NAMALWA (cell line): ENCODE measurements around the gene SEC61A1.

ENCODE experiments used
- DNase-seq: peaks from one replicate; pipeline ENCODE4 v3.0.0-alpha.2; 2015; ENCODE audit warnings: low spot score

The SEC61A1 gene

DNA sequence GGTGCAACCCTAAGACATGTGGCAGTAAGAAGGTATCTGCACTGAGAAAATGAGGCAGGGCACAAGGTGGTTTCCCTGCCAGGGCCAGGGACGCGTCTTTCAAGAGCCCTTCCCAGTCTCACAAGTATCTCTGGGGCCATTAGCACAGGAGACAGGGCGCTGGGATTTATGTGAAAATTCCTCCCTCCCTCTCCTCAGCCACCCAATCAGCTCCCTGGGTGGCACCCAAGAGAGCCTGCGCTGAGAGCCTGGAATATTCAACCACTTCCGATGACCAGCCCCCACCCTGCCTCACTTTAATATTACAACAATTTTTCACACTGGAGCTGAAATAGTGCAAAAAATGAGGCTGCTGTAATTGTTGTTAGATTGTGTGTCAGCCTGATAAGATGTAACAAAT, 26.1 kb downstream of the SEC61A1 start:
- DNase-seq: no peak

DNA sequence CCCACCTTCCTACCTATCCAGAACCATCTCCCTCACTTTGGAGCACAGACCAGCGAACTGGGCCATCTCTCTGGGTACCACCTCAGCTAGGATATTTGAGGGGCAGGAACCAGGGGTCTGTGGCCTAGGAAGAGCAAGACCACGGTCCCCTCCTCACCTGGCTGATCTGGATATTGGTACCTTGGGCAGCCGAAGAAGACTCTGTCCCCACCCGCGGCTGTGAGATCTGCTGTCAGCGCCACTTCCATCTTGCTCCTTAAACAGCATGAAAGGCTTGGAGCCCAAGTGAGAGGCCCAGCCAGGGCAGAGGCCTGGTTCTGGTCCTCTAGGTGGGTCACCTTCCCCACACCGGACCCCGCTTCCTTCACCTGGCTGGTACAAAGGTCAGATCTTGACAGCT, 26.6 kb downstream of the SEC61A1 start:
- DNase-seq: no peak

DNA sequence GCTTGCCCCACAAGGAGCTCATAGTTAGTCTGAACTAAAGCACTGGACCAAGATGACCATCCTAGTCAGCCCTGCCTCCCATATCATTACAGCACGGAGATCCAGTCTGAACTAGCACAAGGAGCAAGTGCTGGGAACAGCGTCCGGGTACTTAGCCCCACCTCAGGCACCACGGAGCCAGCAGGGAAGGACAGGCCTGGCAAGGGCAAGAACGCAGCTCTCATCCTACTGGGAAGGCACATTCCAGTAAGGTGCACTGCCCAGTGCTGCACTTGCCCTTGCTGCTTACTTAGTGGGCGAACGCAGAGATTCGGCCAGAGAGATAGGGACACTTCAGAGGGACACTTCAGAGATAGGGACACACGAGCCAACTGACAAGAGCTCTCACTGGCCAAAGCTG, 27.6 kb downstream of the SEC61A1 start:
- no peak for DNase-seq

DNA sequence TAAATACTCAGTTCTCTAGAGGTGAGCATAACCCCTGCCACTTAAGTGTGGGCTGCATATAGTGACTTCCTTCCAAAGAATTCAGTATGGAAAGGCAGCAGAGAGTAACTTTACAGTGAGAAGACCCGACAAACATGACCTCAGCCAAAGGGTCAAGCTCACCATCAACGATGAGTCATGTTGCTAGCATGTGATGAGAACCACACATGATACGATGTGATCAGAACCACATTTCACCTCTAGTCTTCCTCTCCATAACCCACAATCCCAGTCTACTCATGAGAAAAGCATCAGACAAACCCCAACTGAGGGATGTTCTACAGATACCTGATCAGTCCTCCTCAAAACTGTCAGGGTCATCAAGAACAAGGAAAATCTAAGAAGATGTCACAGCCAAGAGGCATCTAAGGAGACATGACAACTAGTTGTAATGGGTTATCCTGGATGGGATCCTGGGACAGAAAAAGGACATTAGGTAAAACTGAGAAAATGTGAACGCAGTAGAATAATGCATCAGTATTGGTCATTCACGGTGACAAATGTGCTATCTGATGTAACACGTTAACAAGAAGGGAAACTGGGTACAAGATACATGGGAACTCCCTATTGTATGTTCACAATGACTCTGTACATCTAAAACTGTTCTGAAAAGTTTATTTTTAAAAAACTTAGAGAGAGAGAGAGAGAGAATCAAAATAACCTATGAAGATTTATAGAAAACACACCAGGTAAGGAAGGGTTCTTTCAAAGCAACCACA, 28.3 kb downstream of the SEC61A1 start:
- no peak for DNase-seq

DNA sequence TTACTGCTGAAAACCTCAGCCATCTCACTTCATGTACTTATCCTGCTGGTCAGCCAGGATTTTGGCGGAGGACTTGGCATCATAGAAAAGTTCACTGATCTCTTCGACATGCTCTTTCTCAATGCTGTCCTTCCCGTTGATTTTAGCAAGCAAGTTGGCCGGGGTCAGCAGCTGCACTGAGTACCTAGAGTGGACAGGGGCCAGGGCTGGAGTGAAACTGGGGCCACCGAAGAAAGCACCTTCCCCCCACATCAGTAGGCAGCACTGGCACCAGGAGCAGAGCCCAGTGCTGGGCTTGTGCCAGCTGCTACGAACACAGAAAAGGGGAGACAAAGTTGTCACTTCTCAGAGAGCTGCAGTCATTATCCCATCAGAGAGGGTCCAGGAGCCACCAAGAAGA, 29.0 kb downstream of the SEC61A1 start:
- DNase-seq: no peak

DNA sequence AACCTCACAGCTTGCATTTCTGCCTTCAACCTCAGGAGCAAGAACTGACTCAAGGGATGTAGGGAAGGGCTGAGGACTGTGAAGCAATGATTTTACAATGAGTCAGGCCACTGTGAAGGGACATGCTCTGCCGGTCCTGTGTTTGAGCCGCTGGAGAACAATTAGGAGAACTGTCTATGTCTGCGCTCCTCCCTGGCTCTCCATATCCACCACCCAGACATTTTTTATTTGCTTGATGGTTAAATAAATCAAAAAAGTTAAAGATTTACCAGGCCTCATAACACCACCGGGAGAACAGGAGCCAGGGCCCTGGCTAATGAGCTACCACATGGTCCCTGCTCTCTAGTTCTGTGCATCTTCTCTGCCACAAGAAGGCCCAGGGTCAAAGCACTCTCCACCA, 29.6 kb downstream of the SEC61A1 start:
- no peak for DNase-seq

DNA sequence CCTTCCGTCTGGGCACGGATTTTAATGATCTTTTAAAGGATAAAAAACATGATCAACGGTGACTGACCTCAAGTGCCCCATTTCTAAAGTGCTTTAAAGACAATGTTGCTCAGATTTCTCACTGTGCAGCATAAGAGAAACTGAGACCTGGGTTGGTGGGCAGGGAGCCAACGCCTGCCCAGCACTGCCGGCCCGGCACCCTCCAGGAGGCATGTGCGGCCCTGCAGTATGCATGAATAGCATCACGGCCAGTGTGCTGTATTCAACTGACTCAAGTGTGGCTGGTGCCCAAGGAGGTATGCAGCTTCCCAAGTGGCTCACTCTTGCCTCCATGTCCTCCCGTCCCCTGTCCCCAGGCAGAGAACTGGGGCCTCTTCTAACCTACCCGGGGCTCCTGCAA, 30.3 kb downstream of the SEC61A1 start:
- DNase-seq: no peak

DNA sequence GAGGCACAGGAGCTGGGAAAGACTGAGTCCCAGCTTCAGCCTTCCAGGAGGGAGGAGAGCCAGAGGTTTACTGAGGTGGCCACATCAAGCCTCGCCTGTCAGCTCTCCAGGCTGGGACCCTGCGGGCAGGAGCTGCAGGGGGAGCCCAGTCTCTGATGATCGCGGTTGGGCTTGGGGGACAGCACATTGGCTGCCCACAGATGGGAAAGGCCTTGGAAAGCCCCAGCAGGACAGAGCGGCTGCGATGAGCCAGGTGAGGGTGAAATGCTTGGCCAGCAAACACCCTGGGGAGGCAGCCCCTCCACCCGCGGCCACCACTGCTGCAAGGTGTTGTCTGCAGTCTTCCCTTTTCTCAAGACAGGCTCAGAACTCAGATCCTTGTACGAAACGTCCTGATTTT, 31.2 kb downstream of the SEC61A1 start:
- no peak for DNase-seq

DNA sequence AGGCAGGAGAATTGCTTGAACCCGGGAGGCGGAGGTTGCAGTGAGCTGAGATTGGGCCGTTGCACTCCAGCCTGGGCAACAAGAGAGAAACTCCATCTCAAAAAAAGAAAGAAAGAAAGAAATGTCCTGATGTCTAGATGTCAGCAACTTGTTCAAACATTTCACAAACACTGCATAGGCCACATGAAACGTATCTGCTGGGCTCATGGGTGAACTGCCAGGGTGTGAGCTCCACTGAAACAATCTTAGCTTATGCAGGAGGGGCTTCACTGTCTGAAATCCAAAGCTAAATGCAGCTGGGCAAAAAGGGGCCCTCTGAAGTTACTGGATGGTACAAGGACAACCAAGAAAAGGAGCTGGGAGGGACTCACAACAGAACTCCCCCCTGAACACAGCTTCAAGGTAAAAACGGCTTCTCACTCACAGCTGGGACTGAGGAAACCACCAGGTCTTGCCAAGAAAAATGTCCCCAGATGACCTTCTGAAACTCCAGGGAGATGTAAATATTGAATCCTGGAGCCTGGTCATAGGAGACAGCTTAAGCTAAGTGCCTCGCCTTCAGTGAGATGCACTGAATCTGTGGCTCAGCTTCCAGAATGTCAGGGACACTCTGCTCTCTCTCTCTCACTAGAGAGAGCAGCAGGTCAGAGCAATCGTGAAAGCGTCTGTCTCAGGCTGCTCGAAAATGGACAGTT, 31.9 kb downstream of the SEC61A1 start:
- no peak for DNase-seq

DNA sequence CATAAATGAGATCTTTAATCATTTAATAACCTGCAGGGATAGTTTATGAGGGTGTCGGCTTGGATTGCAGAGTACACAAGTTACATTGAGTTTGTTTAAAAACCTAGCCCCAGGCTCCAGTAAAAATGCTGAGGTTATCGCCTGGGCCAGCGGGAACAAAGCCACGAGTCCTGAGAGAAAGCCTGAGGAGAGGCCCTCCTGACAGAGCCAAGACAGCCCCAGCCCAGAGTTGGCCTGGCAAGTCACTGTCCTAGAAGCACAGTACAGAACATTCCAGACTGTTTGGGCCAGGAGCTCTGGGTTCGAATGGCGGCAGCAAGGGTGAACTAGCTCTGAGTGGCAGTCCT, 32.4 kb downstream of the SEC61A1 start:
- no peak for DNase-seq

DNA sequence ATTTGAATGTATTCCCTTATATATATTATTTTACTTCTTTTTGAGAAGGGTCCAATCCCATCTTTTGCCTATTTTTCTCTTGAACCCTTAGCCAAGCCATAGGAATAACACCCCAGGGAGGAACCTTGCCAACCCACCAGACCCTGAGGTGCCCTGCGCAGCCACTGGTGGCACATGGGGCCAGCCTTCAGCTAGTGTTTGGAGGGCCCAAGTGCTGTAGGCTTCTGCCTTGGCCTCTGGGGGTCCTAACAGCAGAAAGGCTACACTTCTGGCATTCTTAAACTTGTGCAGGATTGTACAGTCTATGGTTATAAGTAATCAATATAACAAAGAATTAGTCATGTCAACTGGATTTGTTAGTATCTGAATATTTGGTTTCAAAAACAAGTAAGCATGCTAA, 36.9 kb downstream of the SEC61A1 start:
- DNase-seq: no peak

DNA sequence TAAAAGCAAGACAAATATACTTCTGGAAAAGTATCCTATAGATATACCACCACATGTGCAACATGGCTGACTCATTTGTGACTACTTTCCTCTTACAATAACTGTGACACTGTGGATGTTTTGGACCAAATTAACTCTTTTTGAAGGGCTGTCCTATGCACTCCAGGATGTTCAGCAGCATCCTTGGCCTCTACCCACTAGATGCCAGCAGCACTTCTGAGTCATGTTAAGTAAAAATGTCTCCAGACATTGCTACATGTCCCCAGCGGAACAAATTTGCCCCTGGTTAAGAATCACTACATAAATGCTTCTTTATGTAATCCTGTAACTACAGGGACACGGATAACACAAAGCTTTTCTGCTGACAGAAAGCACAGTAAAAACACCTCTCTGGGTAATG, 39.3 kb downstream of the SEC61A1 start:
- no peak for DNase-seq

DNA sequence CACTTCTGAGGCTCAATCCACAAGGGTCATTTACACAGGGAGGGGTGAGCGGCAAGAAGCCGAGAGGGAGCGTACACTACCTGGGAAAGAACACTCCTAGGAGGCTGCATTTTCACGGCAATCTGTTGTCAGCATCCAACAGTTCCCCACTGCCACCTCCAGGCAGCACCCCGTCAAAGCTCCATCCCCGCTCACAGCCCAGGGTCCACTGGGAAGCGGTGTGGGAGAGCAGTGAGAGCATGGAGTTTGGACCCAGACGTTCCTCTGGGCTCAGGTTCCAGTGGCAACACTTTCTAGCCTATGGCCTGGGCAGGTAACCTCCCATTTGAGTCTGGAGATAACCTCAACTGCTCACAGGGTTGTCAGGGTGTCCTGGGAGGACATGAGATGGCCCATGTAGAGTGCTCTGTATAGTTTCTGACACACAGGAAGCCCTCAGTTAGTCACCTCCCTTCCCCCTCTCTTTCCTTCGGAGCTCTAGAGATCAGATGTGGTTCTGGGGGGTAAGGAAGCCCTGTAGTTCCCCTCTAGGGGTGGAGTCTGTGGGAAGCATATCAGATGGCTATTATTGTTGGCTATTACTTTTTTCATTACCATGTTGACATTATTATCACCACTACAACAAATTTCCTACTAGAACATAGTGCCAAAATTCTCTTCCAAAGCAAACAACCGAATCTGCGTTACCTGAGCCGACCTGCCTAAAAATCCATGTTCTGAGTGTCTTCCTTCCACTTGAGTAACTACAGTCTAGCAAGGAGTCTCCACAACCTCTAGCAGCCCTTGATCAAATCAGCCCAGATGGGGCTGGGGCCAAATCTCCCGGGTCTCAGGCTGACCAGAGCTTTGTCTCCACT, 42.3 kb downstream of the SEC61A1 start:
- no peak for DNase-seq

DNA sequence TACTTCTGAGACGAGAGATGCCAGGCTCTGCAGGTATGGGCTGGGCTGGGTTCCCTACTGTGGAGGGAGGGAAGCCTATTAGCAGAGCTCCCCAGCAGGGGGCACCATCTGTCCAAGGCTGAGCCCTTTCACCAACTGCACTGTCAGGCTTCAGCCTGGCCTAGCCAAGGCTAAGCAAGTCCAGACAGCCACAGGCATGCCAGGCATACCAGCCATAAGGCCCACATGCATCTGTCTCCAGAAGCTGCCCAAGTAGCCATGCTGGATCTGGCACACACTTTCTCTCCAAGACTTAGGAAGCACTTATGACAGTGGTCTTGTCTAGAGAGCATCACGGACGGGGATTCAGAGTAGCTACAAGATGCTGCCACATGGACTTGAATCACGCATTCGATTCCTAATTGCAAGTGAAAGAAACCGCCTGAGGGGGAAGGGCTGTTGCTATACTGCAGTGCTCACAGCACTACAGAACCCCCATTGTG, 43.0 kb downstream of the SEC61A1 start:
- DNase-seq: peak; percentile 74

DNA sequence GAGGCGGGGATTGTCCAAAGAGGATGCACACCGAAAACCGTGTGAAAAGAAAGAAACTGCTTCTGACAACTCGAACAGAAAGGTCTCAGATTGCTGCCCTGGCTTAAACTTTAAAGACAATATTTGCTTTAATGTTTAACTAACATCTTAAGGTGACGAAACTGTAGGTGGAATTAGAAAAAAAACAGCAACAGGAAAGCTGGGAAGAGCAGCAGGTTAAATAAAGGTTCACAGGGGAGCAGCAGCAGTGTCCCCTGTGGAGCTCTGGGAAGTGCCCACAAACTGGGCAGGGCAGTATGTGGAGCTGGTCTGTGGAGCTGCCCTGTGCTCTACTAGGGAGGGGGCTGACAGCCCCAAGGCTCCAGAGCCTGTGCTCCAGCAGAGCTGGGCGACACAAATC, 46.0 kb downstream of the SEC61A1 start:
- no peak for DNase-seq

DNA sequence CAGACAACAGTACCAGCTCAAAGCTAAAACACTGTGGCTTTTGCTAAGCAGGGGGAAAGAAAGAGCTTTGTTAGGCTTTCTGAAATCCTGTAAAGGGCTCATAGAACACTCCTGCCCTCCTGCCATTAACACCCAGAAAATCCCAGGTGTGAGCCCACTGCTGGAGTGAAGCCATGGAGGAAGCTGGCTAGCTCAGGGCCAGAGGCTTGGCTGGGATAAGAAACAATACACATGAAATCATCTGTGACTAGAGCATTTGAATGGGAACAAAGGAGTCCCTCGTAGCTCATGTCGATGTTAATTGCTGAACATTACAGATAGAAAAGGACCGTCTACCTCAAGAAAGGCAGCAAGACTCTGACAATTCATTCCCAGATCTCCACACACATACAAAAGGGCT, 47.9 kb downstream of the SEC61A1 start:
- no peak for DNase-seq

DNA sequence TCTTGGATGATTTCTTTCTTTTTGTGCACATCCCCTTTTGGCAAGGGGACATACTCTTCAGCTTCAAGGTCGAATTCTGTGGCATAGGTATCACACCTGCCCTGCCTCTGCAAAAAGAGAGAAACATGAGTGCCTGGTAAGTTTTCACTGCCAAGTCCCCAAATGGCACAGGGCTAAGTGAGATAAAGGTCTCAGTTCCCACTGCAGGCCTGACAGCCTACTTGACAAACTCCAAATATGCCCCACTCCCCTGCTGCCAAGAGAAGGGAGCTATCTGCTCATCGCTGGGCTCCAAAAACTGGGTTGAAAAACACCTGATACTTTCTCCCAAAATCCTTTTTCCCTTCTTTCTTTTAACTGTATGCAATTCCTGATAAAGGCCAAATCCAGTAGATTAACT, 48.4 kb downstream of the SEC61A1 start:
- DNase-seq: no peak

DNA sequence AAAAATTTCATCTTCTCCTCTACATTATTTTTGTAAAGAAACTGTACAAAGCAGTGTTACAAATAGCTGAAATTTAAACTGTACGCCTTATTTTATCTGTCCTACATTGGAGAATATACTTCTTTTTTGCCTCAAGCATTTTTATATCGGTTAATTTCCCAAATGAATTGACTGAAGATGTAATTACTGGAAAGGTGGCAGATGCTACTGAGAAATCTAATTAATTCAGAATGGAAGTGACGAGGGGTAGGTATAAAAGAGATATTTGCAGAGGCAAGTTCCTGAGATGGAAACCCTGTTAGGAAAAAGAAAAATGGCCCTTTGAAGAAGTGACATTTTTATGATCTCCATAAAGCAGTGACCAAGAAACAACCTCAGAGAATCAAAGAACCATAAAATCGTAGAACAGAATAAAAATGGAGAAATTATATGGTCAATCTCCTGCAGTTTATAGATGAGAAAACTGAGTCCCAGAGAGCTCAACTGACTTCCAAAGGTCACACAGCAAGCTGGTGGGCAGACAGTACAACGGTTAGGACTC, 51.0 kb downstream of the SEC61A1 start:
- DNase-seq: no peak

DNA sequence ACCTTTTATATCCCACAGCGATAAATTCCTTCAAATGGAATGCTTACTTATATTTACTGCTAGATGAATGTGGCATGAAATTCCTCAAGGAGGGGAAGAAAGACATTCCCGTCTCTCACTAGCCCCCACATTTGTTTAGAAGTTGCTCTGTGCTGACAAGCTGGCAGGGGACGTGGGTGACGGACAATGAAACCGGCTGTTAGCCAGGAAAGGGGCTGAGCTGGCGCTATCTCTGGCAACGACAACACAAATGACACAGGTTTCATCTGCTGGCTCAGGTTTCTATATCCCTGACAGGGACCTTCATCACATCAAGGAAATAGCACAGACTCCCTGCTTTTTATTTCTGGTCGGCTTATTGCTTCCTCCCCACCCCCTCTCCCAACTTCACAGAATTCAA, 55.6 kb downstream of the SEC61A1 start:
- DNase-seq: no peak

DNA sequence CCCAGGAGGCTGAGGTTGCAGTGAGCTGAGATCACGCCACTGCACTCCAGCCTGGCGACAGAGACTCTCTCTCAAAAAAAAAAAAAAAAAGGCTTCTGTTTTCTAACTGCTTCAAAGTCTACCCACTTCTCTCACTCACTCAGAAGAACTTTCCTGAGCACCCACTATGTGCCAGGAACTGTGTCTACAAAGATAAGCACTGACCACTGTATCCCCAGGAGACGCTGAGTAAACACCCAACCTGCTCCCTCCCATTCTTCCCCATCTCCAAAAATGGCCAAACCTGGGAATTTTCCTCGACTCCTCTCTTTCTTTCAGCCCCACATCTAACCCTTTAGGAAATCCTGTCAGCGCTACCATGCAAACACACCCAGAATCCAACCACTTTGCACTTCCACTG, 58.9 kb downstream of the SEC61A1 start:
- DNase-seq: no peak

DNA sequence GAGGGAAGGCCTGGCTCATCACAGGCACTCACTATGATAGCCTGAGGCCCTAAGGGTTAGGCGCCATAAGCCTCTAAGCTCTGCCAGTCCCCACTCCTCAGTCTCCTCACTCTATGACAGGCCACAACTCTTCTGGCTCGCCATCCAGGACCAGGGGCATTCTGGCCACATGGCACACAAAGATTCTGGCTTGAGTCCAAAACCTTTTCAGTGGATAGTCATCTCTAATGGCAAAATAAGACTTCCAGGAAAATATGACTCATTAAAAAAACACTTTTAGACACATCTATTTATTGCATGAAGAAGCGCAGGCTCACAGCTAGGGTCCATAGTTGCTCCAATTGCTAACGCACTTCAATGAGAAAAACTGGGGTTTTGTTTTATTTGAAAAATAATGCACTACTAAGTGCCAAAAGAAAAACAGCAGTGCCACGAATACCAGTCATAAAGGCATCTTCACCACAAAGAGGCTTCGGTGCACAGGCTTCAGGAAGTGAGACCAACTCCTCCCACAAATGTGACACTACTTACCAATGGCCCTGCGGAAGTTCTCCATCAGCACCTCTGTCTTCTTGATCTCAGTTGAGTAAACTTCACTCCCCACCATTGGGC, 60.2 kb downstream of the SEC61A1 start:
- DNase-seq: no peak
